ENCODE measurements around the gene CACNA2D2.
A peak's percentile ranks its signal among the peaks of the same experiment; 100 is the strongest.

The CACNA2D2 gene

GRCh38 chr3:50374363-50375257, 128.8 kb downstream of the CACNA2D2 start:
- Histone ChIP-seq H3K27me3 (ENCODE audit: control insufficient read depth, insufficient read depth, low read length, poor library complexity, severe bottlenecking) (no peaks in the 10 kb centered on the region), H3K36me3 (ENCODE audit: control insufficient read depth, insufficient read depth, low read length) (no peaks in the 10 kb centered on the region), H3K4me1 (ENCODE audit: control insufficient read depth, insufficient read depth, low read length) (peaks cover 39% of the 10 kb centered on the region), H3K9me3 (ENCODE audit: control insufficient read depth, low read length) (no peaks in the 10 kb centered on the region), H3K27ac (ENCODE audit: insufficient read depth, low read depth, low read length, poor library complexity, severe bottlenecking) (no peak overlapping the region), H3K4me3 (ENCODE audit: insufficient read depth, low read depth, low read length) (no peak overlapping the region)
- WGBS, 2 experiments, result 73 to 78% methylated on average over 22 of the region's 22 CpGs

GRCh38 chr3:50373146-50374051, 130.0 kb downstream of the CACNA2D2 start:
- no peaks in the 10 kb centered on the region for H3K27me3 ChIP-seq (ENCODE audit: control insufficient read depth, insufficient read depth, low read length, poor library complexity, severe bottlenecking)
- no peaks in the 10 kb centered on the region for H3K36me3 ChIP-seq (ENCODE audit: control insufficient read depth, insufficient read depth, low read length)
- H3K9me3 ChIP-seq (ENCODE audit: control insufficient read depth, low read length), result no peaks in the 10 kb centered on the region
- WGBS, 2 experiments, result 44 to 49% methylated on average over 12 of the region's 12 CpGs
- H3K4me3 ChIP-seq (ENCODE audit: insufficient read depth, low read depth, low read length), result no peak overlapping the region
- peaks cover 39% of the 10 kb centered on the region for H3K4me1 ChIP-seq (ENCODE audit: control insufficient read depth, insufficient read depth, low read length)
- H3K27ac ChIP-seq (ENCODE audit: insufficient read depth, low read depth, low read length, poor library complexity, severe bottlenecking), result no peak overlapping the region

- no peaks in the 10 kb centered on the region for H3K36me3 ChIP-seq (ENCODE audit: control insufficient read depth, insufficient read depth, low read length)
- no peaks in the 10 kb centered on the region for H3K9me3 ChIP-seq (ENCODE audit: control insufficient read depth, low read length)
- WGBS, 2 experiments, result 68 to 73% methylated on average over 8 of the region's 8 CpGs
- H3K4me1 ChIP-seq (ENCODE audit: control insufficient read depth, insufficient read depth, low read length), result peaks cover 39% of the 10 kb centered on the region
- H3K27me3 ChIP-seq (ENCODE audit: control insufficient read depth, insufficient read depth, low read length, poor library complexity, severe bottlenecking), result no peaks in the 10 kb centered on the region
- H3K27ac ChIP-seq (ENCODE audit: insufficient read depth, low read depth, low read length, poor library complexity, severe bottlenecking), result no peak overlapping the region
- H3K4me3 ChIP-seq (ENCODE audit: insufficient read depth, low read depth, low read length), result no peak overlapping the region
Measured at GRCh38 chr3:50372349-50372748, 131.1 kb downstream of the CACNA2D2 start.

- Histone ChIP-seq H3K27me3 (ENCODE audit: control insufficient read depth, insufficient read depth, low read length, poor library complexity, severe bottlenecking) (peaks cover under 1% of the 10 kb centered on the region), H3K4me1 (ENCODE audit: control insufficient read depth, insufficient read depth, low read length) (peaks cover 39% of the 10 kb centered on the region), H3K36me3 (ENCODE audit: control insufficient read depth, insufficient read depth, low read length) (no peaks in the 10 kb centered on the region), H3K9me3 (ENCODE audit: control insufficient read depth, low read length) (no peaks in the 10 kb centered on the region), H3K27ac (ENCODE audit: insufficient read depth, low read depth, low read length, poor library complexity, severe bottlenecking) (no peak overlapping the region), H3K4me3 (ENCODE audit: insufficient read depth, low read depth, low read length) (no peak overlapping the region)
- WGBS, 2 experiments, result 90% methylated on average over 3 of the region's 3 CpGs
Measured at GRCh38 chr3:50371133-50371685, 132.2 kb downstream of the CACNA2D2 start.

- Histone ChIP-seq H3K4me1 (ENCODE audit: control insufficient read depth, insufficient read depth, low read length) (peaks cover 42% of the 10 kb centered on the region), H3K27ac (ENCODE audit: insufficient read depth, low read depth, low read length, poor library complexity, severe bottlenecking) (no peak overlapping the region), H3K4me3 (ENCODE audit: insufficient read depth, low read depth, low read length) (no peak overlapping the region), H3K27me3 (ENCODE audit: control insufficient read depth, insufficient read depth, low read length, poor library complexity, severe bottlenecking) (peaks cover 7% of the 10 kb centered on the region), H3K9me3 (ENCODE audit: control insufficient read depth, low read length) (no peaks in the 10 kb centered on the region), H3K36me3 (ENCODE audit: control insufficient read depth, insufficient read depth, low read length) (no peaks in the 10 kb centered on the region)
- 75 to 82% methylated on average over 14 of the region's 14 CpGs for whole genome bisulfite sequencing, 2 experiments
Measured at GRCh38 chr3:50370594-50370993, 132.8 kb downstream of the CACNA2D2 start.

GRCh38 chr3:50369012-50369670, 134.3 kb downstream of the CACNA2D2 start:
- no peak overlapping the region for H3K27ac ChIP-seq (ENCODE audit: insufficient read depth, low read depth, low read length, poor library complexity, severe bottlenecking)
- no peaks in the 10 kb centered on the region for H3K9me3 ChIP-seq (ENCODE audit: control insufficient read depth, low read length)
- peaks cover 20% of the 10 kb centered on the region for H3K27me3 ChIP-seq (ENCODE audit: control insufficient read depth, insufficient read depth, low read length, poor library complexity, severe bottlenecking)
- H3K36me3 ChIP-seq (ENCODE audit: control insufficient read depth, insufficient read depth, low read length), result no peaks in the 10 kb centered on the region
- 82 to 85% methylated on average over 9 of the region's 9 CpGs for WGBS, 2 experiments
- no peak overlapping the region for H3K4me3 ChIP-seq (ENCODE audit: insufficient read depth, low read depth, low read length)
- peaks cover 38% of the 10 kb centered on the region for H3K4me1 ChIP-seq (ENCODE audit: control insufficient read depth, insufficient read depth, low read length)

- Histone ChIP-seq H3K9me3 (ENCODE audit: control insufficient read depth, low read length) (no peaks in the 10 kb centered on the region), H3K27me3 (ENCODE audit: control insufficient read depth, insufficient read depth, low read length, poor library complexity, severe bottlenecking) (peaks cover 26% of the 10 kb centered on the region), H3K4me3 (ENCODE audit: insufficient read depth, low read depth, low read length) (no peak overlapping the region), H3K27ac (ENCODE audit: insufficient read depth, low read depth, low read length, poor library complexity, severe bottlenecking) (no peak overlapping the region), H3K36me3 (ENCODE audit: control insufficient read depth, insufficient read depth, low read length) (no peaks in the 10 kb centered on the region), H3K4me1 (ENCODE audit: control insufficient read depth, insufficient read depth, low read length) (peaks cover 13% of the 10 kb centered on the region)
- WGBS, 2 experiments, result 79 to 83% methylated on average over 5 of the region's 5 CpGs
Measured at GRCh38 chr3:50365842-50366220, 137.6 kb downstream of the CACNA2D2 start.

GRCh38 chr3:50365080-50365841, 138.2 kb downstream of the CACNA2D2 start:
- peak overlapping the region; percentile 43 for H3K4me3 ChIP-seq (ENCODE audit: insufficient read depth, low read depth, low read length)
- peaks cover 26% of the 10 kb centered on the region for H3K27me3 ChIP-seq (ENCODE audit: control insufficient read depth, insufficient read depth, low read length, poor library complexity, severe bottlenecking)
- no peak overlapping the region for H3K27ac ChIP-seq (ENCODE audit: insufficient read depth, low read depth, low read length, poor library complexity, severe bottlenecking)
- H3K36me3 ChIP-seq (ENCODE audit: control insufficient read depth, insufficient read depth, low read length), result no peaks in the 10 kb centered on the region
- H3K4me1 ChIP-seq (ENCODE audit: control insufficient read depth, insufficient read depth, low read length), result peaks cover 10% of the 10 kb centered on the region
- 7 to 8% methylated on average over 53 of the region's 53 CpGs for WGBS, 2 experiments
- no peaks in the 10 kb centered on the region for H3K9me3 ChIP-seq (ENCODE audit: control insufficient read depth, low read length)

- Histone ChIP-seq H3K4me3 (ENCODE audit: insufficient read depth, low read depth, low read length) (peak overlapping the region; percentile 43), H3K36me3 (ENCODE audit: control insufficient read depth, insufficient read depth, low read length) (no peaks in the 10 kb centered on the region), H3K9me3 (ENCODE audit: control insufficient read depth, low read length) (no peaks in the 10 kb centered on the region), H3K4me1 (ENCODE audit: control insufficient read depth, insufficient read depth, low read length) (peaks cover 10% of the 10 kb centered on the region), H3K27me3 (ENCODE audit: control insufficient read depth, insufficient read depth, low read length, poor library complexity, severe bottlenecking) (peaks cover 26% of the 10 kb centered on the region), H3K27ac (ENCODE audit: insufficient read depth, low read depth, low read length, poor library complexity, severe bottlenecking) (no peak overlapping the region)
- 13% methylated on average over 48 of the region's 48 CpGs for WGBS, 2 experiments
Measured at GRCh38 chr3:50364573-50365079, 138.8 kb downstream of the CACNA2D2 start.
